ENCODE measurements around the gene CDC37. TPM values are rescaled to one million over a fixed set of nuclear protein-coding genes. Genes with fewer than 3 reads are reported as not detected.

CDC37 gene
- polyA plus RNA-seq, 1 experiment, result 268 TPM

- TF ChIP-seq, protein P1, sequence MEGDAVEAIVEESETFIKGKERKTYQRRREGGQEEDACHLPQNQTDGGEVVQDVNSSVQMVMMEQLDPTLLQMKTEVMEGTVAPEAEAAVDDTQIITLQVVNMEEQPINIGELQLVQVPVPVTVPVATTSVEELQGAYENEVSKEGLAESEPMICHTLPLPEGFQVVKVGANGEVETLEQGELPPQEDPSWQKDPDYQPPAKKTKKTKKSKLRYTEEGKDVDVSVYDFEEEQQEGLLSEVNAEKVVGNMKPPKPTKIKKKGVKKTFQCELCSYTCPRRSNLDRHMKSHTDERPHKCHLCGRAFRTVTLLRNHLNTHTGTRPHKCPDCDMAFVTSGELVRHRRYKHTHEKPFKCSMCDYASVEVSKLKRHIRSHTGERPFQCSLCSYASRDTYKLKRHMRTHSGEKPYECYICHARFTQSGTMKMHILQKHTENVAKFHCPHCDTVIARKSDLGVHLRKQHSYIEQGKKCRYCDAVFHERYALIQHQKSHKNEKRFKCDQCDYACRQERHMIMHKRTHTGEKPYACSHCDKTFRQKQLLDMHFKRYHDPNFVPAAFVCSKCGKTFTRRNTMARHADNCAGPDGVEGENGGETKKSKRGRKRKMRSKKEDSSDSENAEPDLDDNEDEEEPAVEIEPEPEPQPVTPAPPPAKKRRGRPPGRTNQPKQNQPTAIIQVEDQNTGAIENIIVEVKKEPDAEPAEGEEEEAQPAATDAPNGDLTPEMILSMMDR (IDR thresholded peaks at IDR 0.05; ENCODE audit: low read depth, low read length), result peak; percentile 82
- peak overlapping the region; percentile 58 for H3K4me3 ChIP-seq (ENCODE audit: low read depth, low read length)
- H3K27ac ChIP-seq (ENCODE audit: low read depth, low read length), result no peak overlapping the region
- H3K27me3 ChIP-seq (ENCODE audit: control insufficient read depth, insufficient read depth, low read length), result peaks cover 7% of the 10 kb centered on the region
- ChIA-PET CTCF (interaction anchor here (0.5 to 1.8 kb wide), 9 partner anchors 11 to 512 kb away, joined by 3 to 17 read pairs (median 4); partner anchors contain the start of gene CDC37), POLR2A (interaction anchor here (1.4 kb wide), 1 partner anchor 21 kb away, joined by 4 read pairs; the partner anchor contains the start of gene CDC37)
- no peaks in the 10 kb centered on the region for H3K9me3 ChIP-seq (ENCODE audit: control insufficient read depth, insufficient read depth, low read length)
- no peak for DNase-seq (ENCODE audit: low read depth, low spot score)
Measured at GRCh38 chr19:10424011-10424637, 20.8 kb upstream of the CDC37 start.

DNA sequence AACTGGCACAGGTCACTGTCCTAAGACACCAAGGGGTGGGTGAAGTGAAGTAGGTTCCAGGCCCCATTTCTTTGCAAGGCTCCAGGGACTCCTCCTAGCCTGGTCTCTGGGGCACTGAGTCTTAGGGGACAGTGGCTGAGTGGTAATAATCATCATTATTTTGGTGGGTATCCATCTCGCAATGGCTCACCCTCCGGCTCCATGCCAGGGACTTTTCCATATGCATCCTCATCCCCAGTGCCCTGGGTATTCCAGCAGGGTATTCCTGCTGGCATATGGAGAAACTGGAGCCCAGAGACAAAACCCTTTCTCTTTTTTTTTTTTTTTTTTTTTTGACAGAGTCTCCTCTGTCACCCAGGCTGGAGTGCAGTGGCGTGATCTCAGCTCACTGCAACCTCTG lies 19.5 kb upstream of the CDC37 start:
- ChIA-PET CTCF (interaction anchor here (0.6 to 1.8 kb wide), 4 partner anchors 10 to 164 kb away, joined by 4 to 17 read pairs (median 8); partner anchors contain the start of gene CDC37), POLR2A (no interaction called here)
- Histone ChIP-seq H3K27ac (ENCODE audit: low read depth, low read length) (no peak overlapping the region), H3K4me3 (ENCODE audit: low read depth, low read length) (no peak overlapping the region), H3K27me3 (ENCODE audit: control insufficient read depth, insufficient read depth, low read length) (peaks cover 7% of the 10 kb centered on the region), H3K9me3 (ENCODE audit: control insufficient read depth, insufficient read depth, low read length) (no peaks in the 10 kb centered on the region; the same call in 1 of the 2 replicates)
- DNase-seq (ENCODE audit: low read depth, low spot score), result no peak
- TF ChIP-seq, protein P1 (IDR thresholded peaks at IDR 0.05; ENCODE audit: low read depth, low read length), result no peak

DNA sequence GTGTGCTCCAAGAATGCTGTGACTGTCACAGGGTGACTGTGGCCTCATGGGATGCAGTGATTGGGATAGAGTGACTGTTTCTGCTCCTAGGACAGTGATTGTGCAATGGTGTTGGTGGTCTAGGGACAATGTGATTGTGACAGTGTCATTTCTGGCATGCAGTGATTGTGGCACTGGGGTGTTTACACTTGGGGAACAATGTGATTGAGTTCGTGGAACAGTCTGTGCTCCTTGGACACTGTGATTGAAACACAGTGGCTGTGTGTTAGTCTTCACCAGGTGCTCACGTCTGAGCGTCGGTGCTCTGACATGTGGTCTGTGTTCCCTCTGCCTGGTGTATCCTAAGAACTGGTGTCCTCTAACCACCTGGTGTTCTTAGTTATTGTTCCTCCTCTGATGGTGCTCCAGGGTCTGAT lies 18.7 kb upstream of the CDC37 start:
- POLR2A ChIA-PET, result no interaction called here
- Histone ChIP-seq H3K4me3 (ENCODE audit: low read depth, low read length) (no peak overlapping the region), H3K9me3 (ENCODE audit: control insufficient read depth, insufficient read depth, low read length) (no peaks in the 10 kb centered on the region; the same call in 1 of the 2 replicates), H3K27me3 (ENCODE audit: control insufficient read depth, insufficient read depth, low read length) (peaks cover 8% of the 10 kb centered on the region), H3K27ac (ENCODE audit: low read depth, low read length) (no peak overlapping the region)
- no peak for DNase-seq (ENCODE audit: low read depth, low spot score)
- CTCF ChIA-PET, result interaction anchor here (1.1 kb wide), 1 partner anchor 19 kb away, joined by 4 read pairs; the partner anchor contains the start of gene CDC37
- TF ChIP-seq, protein P1 (IDR thresholded peaks at IDR 0.05; ENCODE audit: low read depth, low read length), result no peak

DNA sequence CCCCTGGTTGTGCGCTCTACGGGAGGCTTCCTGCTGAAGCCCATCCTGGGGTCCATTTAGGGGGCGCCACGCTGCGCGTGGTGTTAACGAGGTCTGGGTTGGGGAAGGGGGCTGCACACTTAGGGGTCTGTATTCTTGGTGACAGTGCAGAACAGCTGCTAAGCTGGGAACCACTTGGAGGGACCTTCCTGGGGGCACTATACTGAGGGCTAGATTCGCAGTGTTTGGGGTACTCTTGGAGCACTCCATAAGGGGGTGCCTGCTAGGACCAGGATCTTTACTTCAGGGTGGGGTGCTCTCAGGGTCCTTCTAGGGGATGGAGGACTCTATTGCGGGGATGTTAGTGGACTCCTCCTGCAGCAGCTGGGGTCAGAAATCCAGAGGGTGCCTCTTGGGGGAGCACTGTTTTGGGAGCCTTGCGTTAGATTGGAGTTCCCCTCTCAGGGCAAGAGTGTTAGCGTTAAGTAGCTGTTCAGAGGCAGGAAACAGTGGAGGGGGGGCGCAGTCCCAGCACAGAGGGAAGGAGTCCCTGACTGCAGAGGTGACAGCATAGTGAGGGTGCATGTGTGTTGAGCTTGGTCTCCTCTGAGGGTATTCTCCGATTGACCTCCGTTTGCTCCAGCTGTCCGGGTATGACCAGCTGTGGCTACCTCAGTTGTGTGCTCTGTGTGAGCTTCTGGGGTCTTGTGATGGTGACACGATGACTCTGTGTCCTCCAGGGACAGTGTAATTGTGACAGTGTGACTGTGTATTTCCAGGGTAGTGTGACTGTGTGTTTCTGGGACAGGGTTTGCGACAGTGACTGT lies 18.1 kb upstream of the CDC37 start:
- Histone ChIP-seq H3K9me3 (ENCODE audit: control insufficient read depth, insufficient read depth, low read length) (peaks cover 4% of the 10 kb centered on the region; the same call in 1 of the 2 replicates), H3K27ac (ENCODE audit: low read depth, low read length) (no peak overlapping the region), H3K27me3 (ENCODE audit: control insufficient read depth, insufficient read depth, low read length) (peaks cover 14% of the 10 kb centered on the region), H3K4me3 (ENCODE audit: low read depth, low read length) (peak overlapping the region; percentile 54)
- POLR2A ChIA-PET, result interaction anchor here (0.8 kb wide), 1 partner anchor 130 kb away, joined by 3 read pairs; no protein-coding TSS in a partner anchor
- CTCF ChIA-PET, result interaction anchor here (1.1 kb wide), 1 partner anchor 18 kb away, joined by 4 read pairs; the partner anchor contains the start of gene CDC37
- no peak for DNase-seq (ENCODE audit: low read depth, low spot score)
- TF ChIP-seq, protein P1 (IDR thresholded peaks at IDR 0.05; ENCODE audit: low read depth, low read length), result no peak

Data from AG04450 (cell line).